ENCODE measurements around the gene SMDT1. TPM values are rescaled to one million over a fixed set of nuclear protein-coding genes. Genes with fewer than 3 reads are reported as not detected.
"Not testable (repeated sequence)": the region's sequence is repeated elsewhere in the genome, so short reads cannot be mapped to it uniquely, and the experiment has no call there.

SMDT1 gene
- polyA plus RNA-seq, 3 donors: 41.8 to 182 (median 180) TPM

GRCh38 chr22:42108848-42109247 lies 29.3 kb downstream of the SMDT1 start:
- DNase-seq: no peak
- no peak for TF ChIP-seq CTCF (IDR thresholded peaks at IDR 0.05)
- peaks cover 11 to 21% (median 20%) of the 10 kb centered on the region in 7 donors for H3K9me3 Mint-ChIP-seq
- no peaks in the 10 kb centered on the region for H3K27me3 ChIP-seq (ENCODE audit: control insufficient read depth in 2 of 2, insufficient read depth in 2 of 2, low read length in 2 of 2)
- 60% methylated on average over 2 of the region's 18 CpGs for WGBS (ENCODE audit: insufficient coverage)
- H3K36me3 ChIP-seq (replicated peaks in 1 of 2; ENCODE audit: control insufficient read depth in 1 of 2, insufficient read depth in 2 of 2, low read length in 2 of 2): no peaks in the 10 kb centered on the region
- H3K27ac ChIP-seq (ENCODE audit: low read depth in 1 of 2, low read length in 2 of 2): no peak overlapping the region
- H3K27ac Mint-ChIP-seq: no peak overlapping the region
- no peaks in the 10 kb centered on the region for H3K4me1 Mint-ChIP-seq
- intact Hi-C loops (cut with micrococcal nuclease): no loop called here
- H3K4me2 ChIP-seq (replicated peaks; ENCODE audit: extremely low read depth, low read length, poor library complexity, severe bottlenecking): no peak overlapping the region
- no peak overlapping the region for H3K4me3 ChIP-seq (replicated peaks in 1 of 3; ENCODE audit: low read depth in 2 of 3, low read length in 3 of 3)
- peaks cover 18 to 24% of the 10 kb centered on the region in 2 donors for H3K9me3 ChIP-seq (replicated peaks in 1 of 2; ENCODE audit: control insufficient read depth in 1 of 2, insufficient read depth in 1 of 2, low read length in 2 of 2)
- H3K27me3 Mint-ChIP-seq (ENCODE audit: low read depth in 3 of 3): peaks cover 0 to 2% (median 0%) of the 10 kb centered on the region in 3 donors
- H3K4me1 ChIP-seq (ENCODE audit: control insufficient read depth in 1 of 2, insufficient read depth in 2 of 2, low read length in 2 of 2): no peaks in the 10 kb centered on the region
- peaks cover 12 to 18% of the 10 kb centered on the region in 2 donors for H3K36me3 Mint-ChIP-seq
- no peak overlapping the region for H3K9ac ChIP-seq (ENCODE audit: insufficient read depth, low read length, poor library complexity, severe bottlenecking)
- no peaks in the 10 kb centered on the region for H3K79me2 ChIP-seq (ENCODE audit: insufficient read depth, low read length)
- no peaks in the 10 kb centered on the region for H4K20me1 ChIP-seq (ENCODE audit: insufficient read depth, low read length)
- H3K4me3 Mint-ChIP-seq: no peak overlapping the region
- no peak overlapping the region for H2AFZ ChIP-seq (ENCODE audit: insufficient read depth, low read depth, low read length, poor library complexity, severe bottlenecking)

GRCh38 chr22:42111798-42112197 lies 32.3 kb downstream of the SMDT1 start:
- no peak overlapping the region for H3K27ac Mint-ChIP-seq
- intact Hi-C loops (cut with micrococcal nuclease): no loop called here

GRCh38 chr22:42112793-42113192 lies 33.3 kb downstream of the SMDT1 start:
- H3K4me3 Mint-ChIP-seq; DNase-seq; H4K20me1 ChIP-seq (ENCODE audit: insufficient read depth, low read length); H3K27me3 Mint-ChIP-seq (ENCODE audit: low read depth in 3 of 3); H3K4me1 ChIP-seq (ENCODE audit: control insufficient read depth in 1 of 2, insufficient read depth in 2 of 2, low read length in 2 of 2); H3K36me3 Mint-ChIP-seq; H3K4me1 Mint-ChIP-seq; H3K27me3 ChIP-seq (ENCODE audit: control insufficient read depth in 2 of 2, insufficient read depth in 2 of 2, low read length in 2 of 2); H3K4me3 ChIP-seq (replicated peaks in 1 of 3; ENCODE audit: low read depth in 2 of 3, low read length in 3 of 3); H3K9ac ChIP-seq (ENCODE audit: insufficient read depth, low read length, poor library complexity, severe bottlenecking); H3K27ac Mint-ChIP-seq; H3K4me2 ChIP-seq (replicated peaks; ENCODE audit: extremely low read depth, low read length, poor library complexity, severe bottlenecking); H3K79me2 ChIP-seq (ENCODE audit: insufficient read depth, low read length); H2AFZ ChIP-seq (ENCODE audit: insufficient read depth, low read depth, low read length, poor library complexity, severe bottlenecking); intact Hi-C loops (cut with micrococcal nuclease); H3K36me3 ChIP-seq (replicated peaks in 1 of 2; ENCODE audit: control insufficient read depth in 1 of 2, insufficient read depth in 2 of 2, low read length in 2 of 2); H3K27ac ChIP-seq (ENCODE audit: low read depth in 1 of 2, low read length in 2 of 2): not testable (repeated sequence)
- peaks cover 18 to 31% (median 26%) of the 10 kb centered on the region in 7 donors for H3K9me3 Mint-ChIP-seq
- WGBS (ENCODE audit: insufficient coverage): no CpG with 5 or more reads among the region's 4 CpGs
- peaks cover 21 to 26% of the 10 kb centered on the region in 2 donors for H3K9me3 ChIP-seq (replicated peaks in 1 of 2; ENCODE audit: control insufficient read depth in 1 of 2, insufficient read depth in 1 of 2, low read length in 2 of 2)

More at GRCh38 chr22:42111798-42112197, 32.3 kb downstream of the SMDT1 start:
- Histone ChIP-seq H3K9ac (ENCODE audit: insufficient read depth, low read length, poor library complexity, severe bottlenecking) (no peak overlapping the region), H2AFZ (ENCODE audit: insufficient read depth, low read depth, low read length, poor library complexity, severe bottlenecking) (no peak overlapping the region), H3K36me3 (replicated peaks in 1 of 2; ENCODE audit: control insufficient read depth in 1 of 2, insufficient read depth in 2 of 2, low read length in 2 of 2) (no peaks in the 10 kb centered on the region), H3K27ac (ENCODE audit: low read depth in 1 of 2, low read length in 2 of 2) (no peak overlapping the region), H3K79me2 (ENCODE audit: insufficient read depth, low read length) (no peaks in the 10 kb centered on the region), H3K27me3 (ENCODE audit: control insufficient read depth in 2 of 2, insufficient read depth in 2 of 2, low read length in 2 of 2) (no peaks in the 10 kb centered on the region), H3K4me1 (ENCODE audit: control insufficient read depth in 1 of 2, insufficient read depth in 2 of 2, low read length in 2 of 2) (no peaks in the 10 kb centered on the region), H3K9me3 (replicated peaks in 1 of 2; ENCODE audit: control insufficient read depth in 1 of 2, insufficient read depth in 1 of 2, low read length in 2 of 2) (peaks cover 21 to 25% of the 10 kb centered on the region in 2 donors), H3K4me3 (replicated peaks in 1 of 3; ENCODE audit: low read depth in 2 of 3, low read length in 3 of 3) (no peak overlapping the region), H4K20me1 (ENCODE audit: insufficient read depth, low read length) (no peaks in the 10 kb centered on the region), H3K4me2 (replicated peaks; ENCODE audit: extremely low read depth, low read length, poor library complexity, severe bottlenecking) (no peak overlapping the region)
- TF ChIP-seq CTCF (IDR thresholded peaks at IDR 0.05): no peak
- Mint-ChIP-seq H3K36me3 (peaks cover 6 to 14% of the 10 kb centered on the region in 2 donors), H3K4me3 (no peak overlapping the region), H3K4me1 (no peaks in the 10 kb centered on the region), H3K9me3 (peaks cover 18 to 28% (median 26%) of the 10 kb centered on the region in 7 donors), H3K27me3 (ENCODE audit: low read depth in 3 of 3) (peaks cover 2 to 6% (median 2%) of the 10 kb centered on the region in 3 donors)
- DNase-seq: no peak
- no CpG with 5 or more reads among the region's 4 CpGs for WGBS (ENCODE audit: insufficient coverage)
